Measurements from ENCODE around the gene SSTR5. TPM values are rescaled to one million over a fixed set of nuclear protein-coding genes. Genes with fewer than 3 reads are reported as not detected.

The SSTR5 gene
- polyA plus RNA-seq, 6 donors from 2014 or later, result not detected

GRCh38 chr16:1033128-1033679 lies 39.3 kb upstream of the SSTR5 start:
- H3K27me3 Mint-ChIP-seq, result peaks cover 0 to 13% (median 4%) of the 10 kb centered on the region in 3 donors
- ATAC-seq (ENCODE audit: low read depth in 2 of 2) (no peak), DNase-seq (no peak)
- peaks cover 0 to 6% (median 0%) of the 10 kb centered on the region in 3 donors for H3K4me1 Mint-ChIP-seq
- no peak overlapping the region for H3K4me3 Mint-ChIP-seq
- peaks cover 0 to 2% (median 0%) of the 10 kb centered on the region in 7 donors for H3K9me3 Mint-ChIP-seq
- no peaks in the 10 kb centered on the region for H3K36me3 Mint-ChIP-seq
- H3K27ac Mint-ChIP-seq, result no peak overlapping the region

GRCh38 chr16:1034230-1035065 lies 38.1 kb upstream of the SSTR5 start:
- H3K4me1 Mint-ChIP-seq, result peaks cover 0 to 4% (median 0%) of the 10 kb centered on the region in 3 donors
- peaks cover 0 to 15% (median 9%) of the 10 kb centered on the region in 3 donors for H3K27me3 Mint-ChIP-seq
- H3K27ac Mint-ChIP-seq, result no peak overlapping the region
- H3K36me3 Mint-ChIP-seq, result no peaks in the 10 kb centered on the region
- no peak for ATAC-seq (ENCODE audit: low read depth in 2 of 2)
- H3K4me3 Mint-ChIP-seq, result no peak overlapping the region
- DNase-seq, result no peak
- H3K9me3 Mint-ChIP-seq, result peaks cover 0 to 2% (median 0%) of the 10 kb centered on the region in 7 donors

GRCh38 chr16:1035066-1035415 lies 37.5 kb upstream of the SSTR5 start:
- no peaks in the 10 kb centered on the region for H3K36me3 Mint-ChIP-seq
- no peak for ATAC-seq (ENCODE audit: low read depth in 2 of 2)
- H3K4me3 Mint-ChIP-seq, result no peak overlapping the region
- no peak for DNase-seq
- H3K27me3 Mint-ChIP-seq, result peaks cover 0 to 11% (median 9%) of the 10 kb centered on the region in 3 donors
- no peak overlapping the region for H3K27ac Mint-ChIP-seq
- H3K9me3 Mint-ChIP-seq, result no peaks in the 10 kb centered on the region
- no peaks in the 10 kb centered on the region for H3K4me1 Mint-ChIP-seq

DNA sequence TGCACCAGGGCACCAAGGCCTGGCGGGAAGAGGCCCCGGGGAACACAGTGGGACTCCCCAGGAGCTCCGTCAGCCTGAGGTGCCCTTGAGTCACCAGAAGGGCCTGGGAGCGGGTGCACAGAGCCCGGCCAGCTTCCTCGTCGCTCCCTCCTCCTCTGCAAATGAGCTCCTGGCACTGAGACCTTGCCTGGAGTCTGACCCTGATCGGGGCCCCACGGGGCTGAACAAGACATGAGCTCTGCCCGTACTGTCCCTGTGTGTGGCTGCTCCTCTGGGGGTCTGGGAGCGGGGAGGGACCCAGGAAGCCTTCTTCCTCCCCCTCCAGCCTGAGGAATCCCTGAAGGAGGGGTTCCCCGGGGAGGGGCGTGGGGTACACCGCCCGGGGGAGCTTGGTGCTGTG lies 36.4 kb upstream of the SSTR5 start:
- DNase-seq, result no peak
- Mint-ChIP-seq H3K4me1 (no peaks in the 10 kb centered on the region), H3K4me3 (no peak overlapping the region), H3K9me3 (no peaks in the 10 kb centered on the region), H3K27ac (no peak overlapping the region), H3K27me3 (peaks cover 0 to 11% (median 9%) of the 10 kb centered on the region in 3 donors), H3K36me3 (no peaks in the 10 kb centered on the region)
- ATAC-seq (ENCODE audit: low read depth in 2 of 2), result no peak

- no peak for DNase-seq
- ATAC-seq (ENCODE audit: low read depth in 2 of 2), result no peak
- Mint-ChIP-seq H3K9me3 (peaks cover 0 to 1% (median 0%) of the 10 kb centered on the region in 7 donors), H3K27ac (no peak overlapping the region), H3K4me3 (no peak overlapping the region), H3K4me1 (no peaks in the 10 kb centered on the region), H3K36me3 (no peaks in the 10 kb centered on the region), H3K27me3 (peaks cover under 1 to 15% (median 14%) of the 10 kb centered on the region in 3 donors)
Observed at GRCh38 chr16:1036726-1037393, 35.7 kb upstream of the SSTR5 start.

- H3K4me1 Mint-ChIP-seq, result no peaks in the 10 kb centered on the region
- H3K27me3 Mint-ChIP-seq, result peaks cover 8 to 22% (median 14%) of the 10 kb centered on the region in 3 donors
- DNase-seq, result no peak
- H3K9me3 Mint-ChIP-seq, result peaks cover 0 to 8% (median 0%) of the 10 kb centered on the region in 7 donors
- ATAC-seq (ENCODE audit: low read depth in 2 of 2), result no peak
- peak overlapping the region in 1 of 6 donors; percentile 33 for H3K27ac Mint-ChIP-seq
- H3K4me3 Mint-ChIP-seq, result no peak overlapping the region
- H3K36me3 Mint-ChIP-seq, result no peaks in the 10 kb centered on the region
Observed at GRCh38 chr16:1037394-1038257, 34.9 kb upstream of the SSTR5 start.

DNA sequence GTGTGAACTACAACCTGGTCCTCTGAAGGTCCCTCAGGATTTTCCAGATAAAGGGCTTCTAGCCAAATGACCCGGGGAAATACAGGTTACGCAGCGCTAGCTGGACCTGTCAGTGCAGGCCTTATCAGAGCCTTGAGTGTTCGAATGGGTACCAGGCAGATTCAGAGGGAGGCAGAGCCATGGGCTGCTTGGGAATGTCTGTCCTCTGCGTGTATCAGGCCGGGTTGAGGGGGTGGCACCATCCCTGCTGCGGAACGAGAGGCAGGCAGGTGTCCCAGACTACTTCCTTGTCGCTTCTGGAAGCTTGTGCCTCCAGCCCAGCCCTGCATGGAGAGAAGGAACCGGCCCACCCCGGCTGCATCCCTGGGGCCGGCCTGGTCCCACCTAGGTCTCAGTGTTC lies 33.6 kb upstream of the SSTR5 start:
- Mint-ChIP-seq H3K4me1 (no peaks in the 10 kb centered on the region), H3K36me3 (no peaks in the 10 kb centered on the region), H3K27ac (no peak overlapping the region), H3K4me3 (no peak overlapping the region), H3K27me3 (peaks cover 8 to 22% (median 14%) of the 10 kb centered on the region in 3 donors), H3K9me3 (peaks cover 0 to 8% (median 0%) of the 10 kb centered on the region in 7 donors)
- ATAC-seq (ENCODE audit: low read depth in 2 of 2) (no peak), DNase-seq (no peak)

DNA sequence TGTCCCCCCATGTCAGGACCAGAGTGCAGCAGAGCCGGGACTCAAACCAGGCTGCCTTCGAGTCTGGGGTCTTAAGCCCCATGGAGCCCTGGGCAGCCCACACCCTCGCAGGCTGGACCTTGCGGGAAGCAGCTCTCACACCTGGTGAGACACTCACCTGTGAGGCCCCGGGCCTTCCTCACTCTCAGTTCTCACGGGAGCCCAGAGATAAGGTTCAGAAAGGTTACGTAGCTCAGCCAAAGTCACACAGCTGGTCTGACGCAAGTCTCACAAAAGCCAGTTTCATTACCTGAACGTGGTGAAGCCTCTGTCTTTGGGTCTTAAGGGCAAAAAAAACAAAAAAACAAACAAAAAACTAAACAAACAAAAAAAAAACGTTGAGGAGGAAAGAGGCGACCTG lies 32.8 kb upstream of the SSTR5 start:
- Mint-ChIP-seq H3K4me1 (no peaks in the 10 kb centered on the region), H3K27me3 (peaks cover 8 to 22% (median 14%) of the 10 kb centered on the region in 3 donors), H3K9me3 (peaks cover 0 to 8% (median 0%) of the 10 kb centered on the region in 7 donors), H3K4me3 (no peak overlapping the region), H3K27ac (no peak overlapping the region), H3K36me3 (no peaks in the 10 kb centered on the region)
- ATAC-seq (ENCODE audit: low read depth in 2 of 2), result no peak
- no peak for DNase-seq

DNA sequence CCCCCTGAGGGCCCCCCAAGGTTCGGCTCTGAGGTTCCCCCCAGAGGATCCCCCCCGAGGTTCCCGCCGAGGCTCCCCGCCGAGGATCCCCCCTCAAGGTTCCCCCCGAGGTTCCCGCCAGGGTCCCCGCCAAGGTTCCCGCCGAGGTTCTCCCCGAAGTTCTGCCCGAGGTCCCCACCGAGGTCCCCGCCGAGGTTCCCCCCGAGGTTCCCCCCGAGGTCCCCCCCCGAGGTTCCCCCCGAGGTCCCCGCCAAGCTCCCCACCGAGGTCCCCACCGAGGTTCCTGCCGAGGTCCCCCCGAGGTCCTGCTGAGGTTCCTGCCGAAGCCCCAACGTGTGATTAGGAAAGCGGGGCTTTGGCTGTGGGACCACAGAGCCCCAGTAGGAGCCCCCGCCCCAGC lies 32.2 kb upstream of the SSTR5 start:
- Mint-ChIP-seq H3K4me3 (no peak overlapping the region), H3K27ac (no peak overlapping the region)
- ATAC-seq (ENCODE audit: low read depth in 2 of 2), result no peak

DNA sequence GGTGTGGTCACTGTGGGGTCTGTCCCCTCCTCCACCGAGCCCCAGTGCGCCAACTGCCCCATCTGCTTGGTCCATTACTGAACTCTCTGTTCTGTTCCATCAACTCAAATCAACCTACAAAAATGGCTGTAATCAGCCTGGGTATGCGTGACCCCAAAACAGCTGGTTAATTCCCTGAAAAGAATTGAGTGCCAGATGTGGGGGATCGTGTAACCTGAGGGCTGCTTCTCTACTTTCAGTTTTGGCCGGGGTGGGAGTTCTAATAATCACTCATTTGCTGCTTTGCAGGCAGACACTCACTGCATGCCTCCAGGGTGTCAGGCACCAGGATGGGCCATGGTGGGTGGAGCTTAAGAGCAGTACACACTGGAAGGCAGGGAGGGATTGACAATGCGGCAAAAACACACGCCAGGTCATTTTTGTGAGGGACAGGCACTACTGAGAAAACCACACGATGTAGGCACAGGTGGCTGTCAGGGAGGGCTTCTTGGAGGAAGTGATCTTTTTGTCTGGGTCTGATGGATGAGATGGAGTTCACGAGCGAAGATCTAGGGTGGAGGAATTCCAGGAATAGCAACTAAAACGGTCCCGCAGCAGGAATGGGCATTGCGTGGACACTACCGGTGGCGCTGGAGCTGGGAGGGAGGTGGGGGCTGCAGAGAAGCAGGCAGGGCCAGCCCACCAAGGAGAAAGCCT lies 30.4 kb upstream of the SSTR5 start:
- Mint-ChIP-seq H3K36me3 (no peaks in the 10 kb centered on the region), H3K4me1 (no peaks in the 10 kb centered on the region), H3K27me3 (peaks cover 8 to 22% (median 14%) of the 10 kb centered on the region in 3 donors), H3K9me3 (peaks cover 0 to 8% (median 0%) of the 10 kb centered on the region in 7 donors), H3K27ac (no peak overlapping the region), H3K4me3 (no peak overlapping the region)
- no peak for DNase-seq
- no peak for ATAC-seq (ENCODE audit: low read depth in 2 of 2)

More for the DNA sequence above, 32.2 kb upstream of the SSTR5 start:
- Mint-ChIP-seq H3K36me3 (no peaks in the 10 kb centered on the region), H3K4me1 (no peaks in the 10 kb centered on the region), H3K9me3 (peaks cover 0 to 8% (median 0%) of the 10 kb centered on the region in 7 donors), H3K27me3 (peaks cover 8 to 22% (median 14%) of the 10 kb centered on the region in 3 donors)
- DNase-seq, result no peak

- Mint-ChIP-seq H3K4me3 (no peak overlapping the region), H3K27ac (no peak overlapping the region), H3K9me3 (peaks cover 0 to 8% (median 0%) of the 10 kb centered on the region in 7 donors), H3K36me3 (no peaks in the 10 kb centered on the region), H3K4me1 (no peaks in the 10 kb centered on the region), H3K27me3 (peaks cover 8 to 22% (median 13%) of the 10 kb centered on the region in 3 donors)
- DNase-seq (no peak), ATAC-seq (ENCODE audit: low read depth in 2 of 2) (no peak)
Observed at GRCh38 chr16:1042866-1043265, 29.7 kb upstream of the SSTR5 start.

DNA sequence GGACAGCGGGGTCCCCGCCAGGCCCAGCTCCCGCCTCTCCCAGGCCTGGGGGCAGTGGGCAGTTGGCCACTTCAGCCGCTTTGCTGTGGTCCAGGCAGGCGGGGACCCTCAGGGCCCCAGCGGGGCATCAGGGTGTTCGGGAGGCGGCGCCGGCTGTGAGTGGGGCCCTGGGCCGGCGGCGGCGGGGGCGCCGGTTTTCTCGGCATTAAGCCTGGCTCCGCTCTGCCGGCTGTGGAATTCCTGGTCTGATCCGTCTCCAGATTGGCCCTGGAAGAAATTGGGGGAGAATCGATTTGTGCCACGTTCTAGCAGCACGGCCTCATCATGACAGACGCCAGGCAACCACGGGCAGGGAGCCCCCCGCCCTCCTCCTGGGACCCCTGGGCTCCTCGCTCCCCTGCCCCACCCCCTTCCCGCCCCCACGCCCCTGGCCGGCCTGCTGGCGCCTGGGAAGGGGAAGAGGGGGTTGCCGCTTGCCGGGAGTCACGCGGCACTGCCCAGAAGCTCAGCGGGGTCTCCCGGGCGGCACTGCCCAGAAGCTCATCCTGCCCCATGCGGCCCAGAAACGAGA lies 28.6 kb upstream of the SSTR5 start:
- peaks cover 5 to 11% (median 8%) of the 10 kb centered on the region in 3 donors for H3K27me3 Mint-ChIP-seq
- H3K9me3 Mint-ChIP-seq, result peaks cover 0 to 8% (median 0%) of the 10 kb centered on the region in 7 donors
- DNase-seq, result no peak
- H3K27ac Mint-ChIP-seq, result no peak overlapping the region
- no peaks in the 10 kb centered on the region for H3K4me1 Mint-ChIP-seq
- H3K36me3 Mint-ChIP-seq, result no peaks in the 10 kb centered on the region
- no peak overlapping the region for H3K4me3 Mint-ChIP-seq
- ATAC-seq (ENCODE audit: low read depth in 2 of 2), result no peak
